B cell (primary cell): ENCODE results near the gene RNPEPL1.

Experiments used
- CTCF ChIP-seq: fragments of 200-600 bp; IDR thresholded peaks from one replicate; pipeline ENCODE4 v1.8.0; 2022; ENCODE audit warnings: antibody characterized with exemption, mild to moderate bottlenecking
- EZH2 ChIP-seq: IDR thresholded peaks from 2 replicates; pipeline ENCODE4 v1.6.1; 2012; ENCODE audit warnings: borderline replicate concordance, low read depth, mild to moderate bottlenecking, moderate library complexity, low read length; ENCODE audit not compliant: insufficient read depth, poor library complexity, severe bottlenecking

DNA sequence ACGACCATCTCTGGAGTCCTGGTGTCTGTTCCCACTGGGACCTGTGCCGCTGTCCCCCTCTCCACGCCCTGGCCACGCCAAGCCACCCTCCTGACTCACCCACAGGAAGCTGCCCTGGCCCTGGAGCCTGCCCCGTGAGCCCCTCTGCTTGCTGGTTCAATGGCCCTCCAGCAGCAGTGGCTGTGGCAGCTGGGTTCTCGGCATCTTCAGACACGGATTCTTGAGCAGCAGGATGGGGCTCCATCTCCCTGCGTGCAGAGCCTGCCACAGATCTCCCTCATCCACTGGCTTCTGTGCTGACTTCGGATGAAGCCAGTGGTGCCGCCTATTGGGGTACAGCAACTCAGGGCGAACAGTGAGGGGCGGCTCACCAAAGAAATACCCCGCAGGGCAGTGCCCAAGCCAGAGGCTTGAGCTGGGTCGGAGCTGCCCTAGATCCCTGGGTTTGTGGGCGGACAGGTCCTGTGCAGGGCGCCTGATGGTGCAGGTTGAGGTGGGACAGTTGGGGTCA, 32.2 kb downstream of the RNPEPL1 start:
- TF ChIP-seq CTCF: no peak
- no peak for TF ChIP-seq EZH2
